Right hindlimb (tissue), 1 donor: ENCODE results near the gene IFI6.
A peak's percentile ranks its signal among the peaks of the same experiment; 100 is the strongest.

Experiments used
- DNase-seq: peaks from one replicate; pipeline ENCODE4 v3.0.0-alpha.2; 2018

The IFI6 gene

GRCh38 chr1:27669876-27670275 is 2.1 kb downstream of the IFI6 start:
- no peak for DNase-seq

GRCh38 chr1:27668808-27669723 is 2.9 kb downstream of the IFI6 start:
- DNase-seq = peak; percentile 84

GRCh38 chr1:27668121-27668807 is 3.7 kb downstream of the IFI6 start:
- no peak for DNase-seq

GRCh38 chr1:27666791-27667254 is 5.2 kb downstream of the IFI6 start:
- no peak for DNase-seq

GRCh38 chr1:27666294-27666693 is 5.7 kb downstream of the IFI6 start:
- DNase-seq = no peak

- DNase-seq = no peak
Measured at GRCh38 chr1:27665016-27665651, 6.9 kb downstream of the IFI6 start.

GRCh38 chr1:27664291-27664690 is 7.7 kb downstream of the IFI6 start:
- DNase-seq = no peak

GRCh38 chr1:27662707-27663393 is 9.1 kb downstream of the IFI6 start:
- peak; percentile 90 for DNase-seq

GRCh38 chr1:27662261-27662660 is 9.7 kb downstream of the IFI6 start:
- no peak for DNase-seq

GRCh38 chr1:27661412-27662075 is 10.4 kb downstream of the IFI6 start:
- no peak for DNase-seq

- no peak for DNase-seq
Measured at GRCh38 chr1:27660300-27660835, 11.6 kb downstream of the IFI6 start.

- peak; percentile 92 for DNase-seq
Measured at GRCh38 chr1:27659497-27660299, 12.3 kb downstream of the IFI6 start.

GRCh38 chr1:27658951-27659496 is 13.0 kb downstream of the IFI6 start:
- no peak for DNase-seq

- DNase-seq = no peak
Measured at GRCh38 chr1:27656157-27656893, 15.7 kb downstream of the IFI6 start.

GRCh38 chr1:27655151-27655937 is 16.6 kb downstream of the IFI6 start:
- no peak for DNase-seq

GRCh38 chr1:27652111-27652864 is 19.7 kb downstream of the IFI6 start:
- no peak for DNase-seq

- no peak for DNase-seq
Measured at GRCh38 chr1:27650539-27651175, 21.3 kb downstream of the IFI6 start.

- no peak for DNase-seq
Measured at GRCh38 chr1:27650171-27650538, 21.8 kb downstream of the IFI6 start.
